OCI-LY7 (cell line): Measurements from ENCODE around the gene MMADHC. TPM values are rescaled to one million over a fixed set of nuclear protein-coding genes. Genes with fewer than 3 reads are reported as not detected.

Experiments
- BruUV-seq: library from RNA; stranded (reverse); fragments of 400-500 nt; replicated peaks from 2 replicates; lab custom pipeline; 2021; lab: Mats Ljungman, UMichigan
- CTCF ChIA-PET: fragments of 300-600 bp; sonication (Branson Sonifier 250); formaldehyde crosslinking; loops from one replicate; lab custom pipeline; 2022; ENCODE audit warnings: antibody characterized with exemption; ENCODE audit not compliant: unreplicated experiment; lab: Charles Lee
- POLR2A ChIA-PET: fragments of 300-600 bp; sonication (Branson Sonifier 250); formaldehyde crosslinking; loops from one replicate; lab custom pipeline; 2022; ENCODE audit warnings: antibody characterized with exemption; lab: Charles Lee
- DNase-seq: peaks from one replicate; pipeline ENCODE4 v3.0.0-alpha.2; 2015; ENCODE audit warnings: low spot score
- H2AFZ ChIP-seq: fragments of 200-600 bp; sonication (generic), shearing (Covaris generic); 2 replicates; pipeline ENCODE4 v1.6.1; 2014; ENCODE audit warnings: mild to moderate bottlenecking, antibody characterized with exemption, low read length, moderate library complexity
- H3K27ac ChIP-seq: fragments of 200-600 bp; sonication (generic); 2 replicates; pipeline ENCODE4 v1.5.1; 2014; ENCODE audit warnings: mixed run types, low read depth, mild to moderate bottlenecking, moderate library complexity, low read length, inconsistent platforms; ENCODE audit not compliant: poor library complexity, severe bottlenecking
- H3K36me3 ChIP-seq: fragments of 200-600 bp; sonication (generic); 2 replicates; pipeline ENCODE4 v1.6.1; 2014; ENCODE audit warnings: mild to moderate bottlenecking, antibody characterized with exemption, low read length, moderate library complexity, mixed read lengths; ENCODE audit not compliant: insufficient read depth
- H3K4me1 ChIP-seq: fragments of 200-600 bp; sonication (generic); 2 replicates; pipeline ENCODE4 v1.5.1; 2014; ENCODE audit warnings: mild to moderate bottlenecking, low read length; ENCODE audit not compliant: insufficient read depth, poor library complexity, severe bottlenecking
- H3K4me2 ChIP-seq: fragments of 200-600 bp; sonication (generic); 2 replicates; pipeline ENCODE4 v1.6.1; 2014; ENCODE audit warnings: mild to moderate bottlenecking, low read length
- H3K4me3 ChIP-seq: fragments of 200-600 bp; sonication (generic); 2 replicates; pipeline ENCODE4 v1.5.1; 2014; ENCODE audit warnings: mild to moderate bottlenecking, low read depth, low read length; ENCODE audit not compliant: poor library complexity, severe bottlenecking
- H3K79me2 ChIP-seq: fragments of 200-600 bp; sonication (generic); 2 replicates; pipeline ENCODE4 v1.6.1; 2016; ENCODE audit warnings: low read depth, mild to moderate bottlenecking, low read length, moderate library complexity, mixed read lengths; ENCODE audit not compliant: insufficient read depth
- H3K9me2 ChIP-seq: fragments of 200-600 bp; sonication (generic); 2 replicates; pipeline ENCODE4 v1.6.1; 2016; ENCODE audit warnings: mild to moderate bottlenecking, low read length, mixed read lengths; ENCODE audit not compliant: insufficient read depth
- H3K9me3 ChIP-seq: fragments of 200-600 bp; sonication (generic); 2 replicates; pipeline ENCODE4 v1.6.1; 2014; ENCODE audit warnings: mild to moderate bottlenecking, mixed run types, low read length, mixed read lengths
- H4K20me1 ChIP-seq: fragments of 200-600 bp; sonication (generic); 2 replicates; pipeline ENCODE4 v1.6.1; 2014; ENCODE audit warnings: mild to moderate bottlenecking, antibody characterized with exemption, low read length, moderate library complexity, mixed read lengths; ENCODE audit not compliant: insufficient read depth
- CTCF ChIP-seq: fragments of 200-600 bp; sonication (generic); conservative IDR thresholded peaks from 2 replicates; pipeline ENCODE4 v1.5.1; 2014; ENCODE audit warnings: mild to moderate bottlenecking, antibody characterized with exemption, low read length, moderate library complexity, mixed read lengths
- EZH2phosphoT487 ChIP-seq: fragments of 200-600 bp; sonication (generic); IDR thresholded peaks from 2 replicates; pipeline ENCODE4 v1.6.1; 2018; ENCODE audit warnings: low read depth, borderline replicate concordance, mild to moderate bottlenecking, mixed run types, antibody characterized with exemption, low read length, moderate library complexity, mixed read lengths
- intact Hi-C: fragments of 100-400 bp; cut with micrococcal nuclease; formaldehyde crosslinking; loops from one replicate; pipeline ENCODE4 v1.10.0; 2022; ENCODE audit not compliant: unreplicated experiment
- total RNA-seq, 2 experiments: library from RNA; depleted of rRNA in 1 of 2; stranded (reverse); fragments of >200 nt in 1 of 2; shearing (Covaris generic) in 1 of 2; gene quantifications; 2 replicates each; pipeline ENCODE4 v1.2.3, GENCODE V29; 2014 to 2022

Gene MMADHC
- total RNA-seq, 2 experiments from 2014 or later, result 73.6 to 115 TPM

GRCh38 chr2:149617476-149617875 is 29.9 kb upstream of the MMADHC start:
- no TSS peak for BruUV-seq
- no peaks in the 10 kb centered on the region for H4K20me1 ChIP-seq
- H3K9me2 ChIP-seq, result no peaks in the 10 kb centered on the region
- no peak overlapping the region for H2AFZ ChIP-seq
- ChIA-PET CTCF (interaction anchor here (0.6 kb wide), 1 partner anchor 854 kb away, joined by 3 read pairs; no protein-coding TSS in a partner anchor), POLR2A (no interaction called here)
- H3K79me2 ChIP-seq, result no peaks in the 10 kb centered on the region
- H3K4me1 ChIP-seq, result no peaks in the 10 kb centered on the region
- no peak overlapping the region for H3K4me2 ChIP-seq
- TF ChIP-seq EZH2phosphoT487 (no peak), CTCF (no peak)
- no peaks in the 10 kb centered on the region for H3K36me3 ChIP-seq
- H3K4me3 ChIP-seq, result no peak overlapping the region
- H3K9me3 ChIP-seq, result no peaks in the 10 kb centered on the region
- H3K27ac ChIP-seq, result no peak overlapping the region
- DNase-seq, result no peak
- intact Hi-C loops, result no loop called here

GRCh38 chr2:149616681-149617456 is 29.3 kb upstream of the MMADHC start:
- no peaks in the 10 kb centered on the region for H3K36me3 ChIP-seq
- DNase-seq, result no peak
- no peaks in the 10 kb centered on the region for H3K9me3 ChIP-seq
- H3K27ac ChIP-seq, result no peak overlapping the region
- BruUV-seq, result no TSS peak
- H4K20me1 ChIP-seq, result no peaks in the 10 kb centered on the region
- intact Hi-C loops, result no loop called here
- H3K4me2 ChIP-seq, result no peak overlapping the region
- POLR2A ChIA-PET, result no interaction called here
- CTCF ChIA-PET, result no interaction called here
- no peak overlapping the region for H2AFZ ChIP-seq
- no peak overlapping the region for H3K4me3 ChIP-seq
- no peaks in the 10 kb centered on the region for H3K79me2 ChIP-seq
- no peaks in the 10 kb centered on the region for H3K4me1 ChIP-seq
- H3K9me2 ChIP-seq, result no peaks in the 10 kb centered on the region
- TF ChIP-seq EZH2phosphoT487, result no peak
- no peak for TF ChIP-seq CTCF

DNA sequence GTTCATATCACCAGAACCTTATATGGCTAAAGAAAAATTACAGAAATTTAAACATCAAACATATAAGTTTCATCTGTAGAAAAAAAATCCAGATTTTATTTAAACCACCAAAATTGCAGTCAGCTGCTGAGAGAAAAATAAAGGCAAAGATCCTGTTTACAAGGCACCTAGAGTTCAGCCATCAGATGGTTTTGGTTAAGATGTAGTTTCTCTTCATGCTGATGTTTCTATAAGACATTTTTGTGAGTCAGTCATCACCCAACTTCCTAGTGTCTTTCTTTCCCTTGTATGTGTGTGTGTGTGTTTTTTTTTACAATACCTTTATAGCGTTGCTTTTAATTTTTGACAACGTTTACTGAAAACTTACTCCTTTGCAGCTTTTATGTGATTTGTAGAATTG is 26.1 kb upstream of the MMADHC start:
- Histone ChIP-seq H3K4me1 (no peaks in the 10 kb centered on the region), H4K20me1 (no peaks in the 10 kb centered on the region), H3K79me2 (no peaks in the 10 kb centered on the region), H2AFZ (no peak overlapping the region), H3K9me2 (no peaks in the 10 kb centered on the region), H3K27ac (no peak overlapping the region), H3K9me3 (no peaks in the 10 kb centered on the region), H3K36me3 (no peaks in the 10 kb centered on the region), H3K4me2 (no peak overlapping the region), H3K4me3 (no peak overlapping the region)
- DNase-seq, result no peak
- ChIA-PET POLR2A (interaction anchor here (1.2 kb wide), 1 partner anchor 11 kb away, joined by 4 read pairs; no protein-coding TSS in a partner anchor), CTCF (no interaction called here)
- TF ChIP-seq CTCF (no peak), EZH2phosphoT487 (no peak)
- intact Hi-C loops, result no loop called here
- no TSS peak for BruUV-seq
